DMS114 treated with DMSO at 0.1 percent for 48 hours (cell line): ENCODE results near the gene SLC7A11.

ENCODE experiments used
- DNase-seq: peaks from one replicate; lab custom pipeline; 2025; ENCODE audit not compliant: unreplicated experiment; lab: John Stamatoyannopoulos, UW

SLC7A11 gene

DNA sequence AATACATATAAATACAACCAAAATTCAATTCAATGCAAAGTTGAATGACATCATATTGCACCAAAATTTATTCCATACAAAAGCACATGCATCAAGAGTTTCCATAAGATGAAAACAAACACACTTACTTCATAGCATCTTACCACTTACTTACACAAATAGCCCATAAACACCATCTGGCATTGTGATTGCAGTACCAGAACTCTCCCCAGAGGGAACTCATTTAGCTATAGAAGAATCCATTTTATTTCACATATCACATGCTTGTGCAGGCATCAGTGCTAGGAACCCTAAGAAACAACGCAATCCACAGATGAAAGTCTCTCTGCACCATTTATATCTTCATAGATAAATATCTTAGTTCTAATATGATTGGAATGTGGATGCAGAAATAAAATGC, 77.9 kb downstream of the SLC7A11 start:
- no peak for DNase-seq

DNA sequence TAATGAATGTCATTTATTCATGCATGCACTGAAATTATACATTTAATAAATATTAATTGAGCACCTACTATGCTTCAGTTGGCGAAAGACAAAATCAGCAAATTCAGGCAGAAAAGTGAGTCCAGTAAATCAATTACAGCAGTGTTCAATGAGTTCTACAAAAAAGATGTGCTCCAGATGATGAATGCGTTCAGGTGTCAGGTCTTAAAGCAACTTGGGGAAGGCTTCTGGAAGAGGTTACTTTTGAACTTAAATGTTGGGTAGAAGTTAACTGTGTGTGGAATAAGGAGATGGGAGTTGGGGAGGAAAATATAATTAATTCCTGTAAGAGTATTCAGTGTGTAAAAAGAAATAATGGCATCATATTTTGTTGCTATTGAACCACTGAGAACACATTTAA, 79.0 kb downstream of the SLC7A11 start:
- DNase-seq: no peak

DNA sequence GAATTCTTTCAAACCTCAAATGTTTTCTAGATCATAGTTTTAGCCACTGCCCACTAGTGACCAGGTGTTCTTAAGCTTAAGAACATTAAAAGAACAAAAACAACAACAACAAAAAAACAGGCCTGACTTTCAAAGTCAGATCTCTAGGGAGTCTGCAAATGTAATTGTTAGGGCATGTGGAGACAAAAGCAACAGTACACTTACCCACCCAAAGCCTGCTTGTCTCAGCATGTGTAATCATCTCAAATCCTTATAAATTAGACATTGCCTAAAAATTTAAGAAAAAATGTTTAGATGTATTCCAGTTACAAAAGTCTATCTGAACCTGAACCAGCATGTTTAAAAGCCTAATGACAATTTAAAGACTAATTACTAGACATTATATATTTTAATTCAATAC, 79.9 kb downstream of the SLC7A11 start:
- no peak for DNase-seq

DNA sequence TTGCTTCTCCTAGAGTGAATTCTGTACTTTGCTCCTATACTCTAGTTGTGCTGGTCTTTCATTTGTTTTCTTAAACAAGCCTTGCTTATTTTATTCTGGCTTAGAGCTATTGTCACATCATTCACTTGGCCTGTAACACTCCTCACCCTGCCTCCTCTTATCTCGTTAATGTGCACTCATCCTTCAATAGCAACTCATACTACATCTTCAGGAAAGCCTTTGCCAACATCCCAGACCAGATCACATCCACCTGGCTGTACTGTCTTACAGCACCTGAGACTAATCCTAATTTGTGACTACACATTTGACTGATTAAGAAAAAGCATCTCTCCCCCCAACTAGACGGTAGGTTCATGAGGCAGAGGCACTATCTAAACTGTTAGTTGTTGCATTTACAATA, 80.8 kb downstream of the SLC7A11 start:
- DNase-seq: no peak

DNA sequence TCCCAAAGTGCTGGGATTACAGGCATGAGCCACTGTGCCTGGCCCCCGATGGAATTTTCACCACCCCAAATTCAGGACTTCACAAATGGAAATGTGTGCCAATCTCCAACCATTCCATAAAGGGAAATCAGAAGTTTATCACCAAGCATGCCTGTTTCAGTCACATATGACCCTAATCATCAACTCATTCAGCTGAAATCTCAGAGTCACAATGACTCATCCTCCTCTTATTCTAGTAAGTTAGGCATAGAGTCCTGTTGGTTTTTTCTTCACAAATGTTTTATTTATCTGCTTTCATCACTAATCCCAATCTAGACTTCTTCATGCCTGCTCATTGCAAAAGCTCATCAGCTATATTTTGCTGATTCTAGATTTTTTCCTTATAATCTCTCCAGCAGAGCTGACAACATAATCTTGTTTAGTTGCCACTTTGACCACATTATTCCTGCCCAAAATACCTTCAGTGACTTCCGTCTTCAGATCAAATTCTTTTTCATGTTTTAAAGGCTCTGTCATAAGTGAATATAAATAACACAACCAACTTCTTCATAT, 83.3 kb downstream of the SLC7A11 start:
- DNase-seq: no peak

DNA sequence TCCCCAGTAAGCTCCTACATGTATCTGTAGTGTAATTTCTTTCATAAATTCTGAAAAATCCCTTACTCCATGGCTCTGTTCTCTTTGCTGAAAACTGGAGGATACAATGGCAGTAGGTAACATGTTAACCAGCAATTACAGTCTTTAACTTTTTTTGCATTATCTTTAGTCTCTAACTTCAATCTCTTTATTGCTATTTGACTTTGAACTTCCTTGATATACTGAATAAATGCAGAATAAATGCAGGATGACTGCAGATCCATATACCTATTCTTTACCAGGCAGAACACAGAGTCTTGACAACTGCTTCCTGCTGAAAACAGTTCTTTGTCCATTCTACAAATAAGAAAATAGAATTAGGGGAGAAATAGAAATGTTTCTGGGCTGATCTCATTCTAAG, 101.3 kb downstream of the SLC7A11 start:
- DNase-seq: no peak

DNA sequence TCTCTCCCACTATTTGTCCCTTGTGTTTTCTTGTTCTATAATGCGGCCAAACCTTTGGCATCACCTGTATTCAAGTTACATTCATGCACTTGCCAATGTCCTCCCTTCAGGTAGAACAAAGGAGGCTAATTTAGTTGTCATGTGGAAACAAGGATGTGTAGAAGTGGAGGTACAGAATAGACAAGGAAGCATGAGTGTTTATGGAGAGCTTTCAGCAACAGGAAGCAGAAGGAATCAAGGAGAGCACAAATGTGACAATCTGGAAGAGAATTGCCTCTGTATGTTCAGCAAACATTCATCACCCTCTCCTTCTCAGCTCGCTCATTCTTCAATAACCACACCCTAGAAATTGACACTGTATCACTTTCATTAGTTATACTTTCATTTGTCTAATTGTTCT, 103.4 kb downstream of the SLC7A11 start:
- DNase-seq: no peak

DNA sequence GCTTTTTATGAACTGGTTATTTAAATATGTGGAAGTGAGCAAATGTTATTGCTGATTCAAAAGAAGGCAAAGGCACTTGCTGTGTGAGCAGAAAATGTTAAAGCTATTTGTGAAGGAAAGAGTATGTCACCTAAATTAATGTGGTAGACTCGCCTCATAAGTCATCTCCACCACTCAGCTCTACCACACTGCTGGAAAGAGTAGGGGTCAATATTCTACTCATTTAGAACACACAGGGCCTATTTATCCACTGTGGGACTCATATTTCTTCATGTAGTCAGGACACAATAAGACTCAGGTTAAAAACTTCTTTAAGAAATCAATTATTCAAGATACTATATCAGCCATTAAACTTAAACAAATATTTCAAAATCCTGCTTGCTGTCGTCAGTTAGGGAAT, 106.5 kb downstream of the SLC7A11 start:
- DNase-seq: no peak

DNA sequence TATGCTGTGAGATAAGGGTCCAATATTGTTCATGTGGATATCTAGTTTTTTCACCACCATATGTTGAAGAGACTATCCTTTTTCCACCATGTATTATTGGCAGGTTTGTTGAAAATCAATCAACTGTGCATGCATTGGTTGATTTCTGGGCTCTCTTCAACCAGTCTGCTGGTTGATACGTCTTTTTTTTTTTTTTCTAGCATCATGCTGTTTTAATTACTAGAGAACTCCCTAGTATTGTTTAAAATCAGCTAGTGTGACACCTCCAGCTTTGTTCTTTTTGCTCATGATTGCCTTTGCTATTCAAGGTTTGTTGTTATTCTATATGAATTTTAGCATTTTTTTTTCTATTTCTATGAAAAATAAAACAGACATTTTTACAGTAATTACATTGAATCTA, 123.9 kb downstream of the SLC7A11 start:
- no peak for DNase-seq

DNA sequence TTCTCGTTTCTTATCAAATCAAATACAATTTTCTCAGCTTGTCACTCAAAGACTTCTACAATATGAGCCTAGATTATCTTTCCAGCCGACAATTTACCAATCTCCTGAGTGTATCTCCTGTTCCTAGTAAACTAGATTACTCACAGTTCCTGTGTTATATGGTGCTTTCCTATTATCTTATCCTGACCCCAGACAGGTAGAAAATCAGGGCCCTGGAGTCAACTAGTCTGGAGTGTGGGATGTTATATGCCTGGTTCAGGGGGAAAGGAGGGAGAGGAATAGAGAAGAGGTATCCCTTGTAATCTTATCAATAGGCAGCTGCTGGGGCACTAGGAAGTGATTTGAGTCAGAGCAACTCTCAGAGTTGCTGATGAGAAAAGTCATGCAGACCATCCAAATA, 127.1 kb downstream of the SLC7A11 start:
- DNase-seq: no peak

DNA sequence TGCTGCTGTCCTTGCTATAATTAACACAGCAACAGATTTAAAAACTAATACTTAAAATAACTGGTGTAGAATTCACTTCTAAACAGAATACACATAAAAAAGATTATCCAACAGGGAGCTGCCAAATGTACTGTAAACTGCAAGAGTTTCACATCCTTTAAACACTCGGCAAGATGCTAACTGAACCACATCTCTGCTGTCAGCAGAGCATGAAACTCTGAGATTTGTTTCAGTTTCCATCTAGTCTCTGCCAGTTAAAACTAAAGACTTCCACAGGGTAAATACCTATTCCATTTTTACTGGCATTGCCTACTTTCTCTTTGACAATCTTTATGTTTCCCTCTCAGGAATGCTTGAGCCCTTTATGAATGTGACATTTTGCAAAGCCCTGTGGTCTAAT, 127.7 kb downstream of the SLC7A11 start:
- no peak for DNase-seq
